ENCODE measurements around the gene COL21A1.

Gene COL21A1

GRCh38 chr6:56038764-56039163 lies 208.6 kb downstream of the COL21A1 start:
- Histone ChIP-seq H3K36me3 (ENCODE audit: control insufficient read depth, insufficient read depth, low read length) (no peaks in the 10 kb centered on the region), H3K4me3 (ENCODE audit: low read depth, low read length) (no peak overlapping the region), H3K79me2 (no peaks in the 10 kb centered on the region), H3K27ac (no peak overlapping the region), H2AFZ (no peak overlapping the region), H3K4me2 (ENCODE audit: low read length) (no peak overlapping the region), H3K4me1 (no peaks in the 10 kb centered on the region), H3K9ac (no peak overlapping the region), H3K27me3 (ENCODE audit: control insufficient read depth, insufficient read depth, low read length) (no peaks in the 10 kb centered on the region), H3K9me3 (ENCODE audit: control insufficient read depth, low read length) (no peaks in the 10 kb centered on the region)
- TF ChIP-seq CTCF (IDR thresholded peaks at IDR 0.05), result no peak

GRCh38 chr6:56037601-56038000 lies 209.8 kb downstream of the COL21A1 start:
- Histone ChIP-seq H3K27ac (no peak overlapping the region), H3K36me3 (ENCODE audit: control insufficient read depth, insufficient read depth, low read length) (no peaks in the 10 kb centered on the region), H3K4me3 (ENCODE audit: low read depth, low read length) (no peak overlapping the region), H3K9me3 (ENCODE audit: control insufficient read depth, low read length) (no peaks in the 10 kb centered on the region), H3K4me2 (ENCODE audit: low read length) (no peak overlapping the region), H3K27me3 (ENCODE audit: control insufficient read depth, insufficient read depth, low read length) (no peaks in the 10 kb centered on the region), H2AFZ (no peak overlapping the region), H3K9ac (no peak overlapping the region), H3K4me1 (peaks cover 2% of the 10 kb centered on the region), H3K79me2 (no peaks in the 10 kb centered on the region)
- TF ChIP-seq CTCF (IDR thresholded peaks at IDR 0.05), result no peak

- H3K4me3 ChIP-seq (ENCODE audit: low read depth, low read length), result no peak overlapping the region
- H2AFZ ChIP-seq, result peak overlapping the region; percentile 5
- peaks cover 2% of the 10 kb centered on the region for H3K4me1 ChIP-seq
- no peak overlapping the region for H3K27ac ChIP-seq
- no peak overlapping the region for H3K4me2 ChIP-seq (ENCODE audit: low read length)
- H3K9me3 ChIP-seq (ENCODE audit: control insufficient read depth, low read length), result no peaks in the 10 kb centered on the region
- no peaks in the 10 kb centered on the region for H3K27me3 ChIP-seq (ENCODE audit: control insufficient read depth, insufficient read depth, low read length)
- H3K79me2 ChIP-seq, result no peaks in the 10 kb centered on the region
- H3K9ac ChIP-seq, result no peak overlapping the region
- TF ChIP-seq CTCF (IDR thresholded peaks at IDR 0.05), result no peak
- H3K36me3 ChIP-seq (ENCODE audit: control insufficient read depth, insufficient read depth, low read length), result no peaks in the 10 kb centered on the region
Observed at GRCh38 chr6:56036916-56037600, 210.3 kb downstream of the COL21A1 start.

GRCh38 chr6:56033401-56033800 lies 214.0 kb downstream of the COL21A1 start:
- no peak for TF ChIP-seq CTCF (IDR thresholded peaks at IDR 0.05)
- no peak overlapping the region for H3K4me3 ChIP-seq (ENCODE audit: low read depth, low read length)
- no peaks in the 10 kb centered on the region for H3K27me3 ChIP-seq (ENCODE audit: control insufficient read depth, insufficient read depth, low read length)
- no peaks in the 10 kb centered on the region for H3K79me2 ChIP-seq
- H3K9me3 ChIP-seq (ENCODE audit: control insufficient read depth, low read length), result no peaks in the 10 kb centered on the region
- H3K4me1 ChIP-seq, result peaks cover 2% of the 10 kb centered on the region
- no peak overlapping the region for H3K9ac ChIP-seq
- H2AFZ ChIP-seq, result peak overlapping the region; percentile 51
- no peak overlapping the region for H3K27ac ChIP-seq
- H3K36me3 ChIP-seq (ENCODE audit: control insufficient read depth, insufficient read depth, low read length), result no peaks in the 10 kb centered on the region
- no peak overlapping the region for H3K4me2 ChIP-seq (ENCODE audit: low read length)

- Histone ChIP-seq H3K9ac (no peak overlapping the region), H3K4me2 (ENCODE audit: low read length) (no peak overlapping the region), H3K4me1 (peaks cover 8% of the 10 kb centered on the region), H3K36me3 (ENCODE audit: control insufficient read depth, insufficient read depth, low read length) (no peaks in the 10 kb centered on the region), H2AFZ (peak overlapping the region; percentile 21), H3K27ac (no peak overlapping the region), H3K27me3 (ENCODE audit: control insufficient read depth, insufficient read depth, low read length) (no peaks in the 10 kb centered on the region), H3K9me3 (ENCODE audit: control insufficient read depth, low read length) (no peaks in the 10 kb centered on the region), H3K79me2 (no peaks in the 10 kb centered on the region), H3K4me3 (ENCODE audit: low read depth, low read length) (no peak overlapping the region)
- no peak for TF ChIP-seq CTCF (IDR thresholded peaks at IDR 0.05)
Observed at GRCh38 chr6:56032715-56033260, 214.6 kb downstream of the COL21A1 start.

Data from parathyroid adenoma (tissue), 2 donors.